PC-9 (cell line): Measurements from ENCODE around the gene CD4. TPM values are rescaled to one million over a fixed set of nuclear protein-coding genes. Genes with fewer than 3 reads are reported as not detected.

Experiments used
- BruUV-seq: library from RNA; stranded (reverse); fragments of 400-500 nt; replicated peaks from 2 replicates; lab custom pipeline; 2021; lab: Mats Ljungman, UMichigan
- CTCF ChIA-PET: fragments of 300-600 bp; sonication (Branson Sonifier 250); formaldehyde crosslinking; loops from one replicate; lab custom pipeline; 2022; ENCODE audit warnings: antibody characterized with exemption; lab: Charles Lee
- POLR2A ChIA-PET: fragments of 300-600 bp; sonication (Branson Sonifier 250); formaldehyde crosslinking; loops from one replicate; lab custom pipeline; 2022; ENCODE audit warnings: antibody characterized with exemption; ENCODE audit not compliant: unreplicated experiment; lab: Charles Lee
- DNase-seq, 2 experiments: peaks; one replicate each; pipeline versions ENCODE4 v3.0.0 to v3.0.0-alpha.2; 2015 to 2022; ENCODE audit warnings: mixed read lengths in 1 of 2
- H2AFZ ChIP-seq: fragments of 200-600 bp; sonication (generic); 2 replicates; pipeline ENCODE4 v1.8.1; 2017; ENCODE audit warnings: antibody characterized with exemption
- H3F3A ChIP-seq: fragments of 200-600 bp; sonication (generic); 2 replicates; pipeline ENCODE4 v1.8.1; 2017; ENCODE audit warnings: antibody characterized with exemption, mild to moderate bottlenecking, low read depth; ENCODE audit not compliant: insufficient read depth
- H3K27ac ChIP-seq: fragments of 200-600 bp; sonication (generic); 2 replicates; pipeline ENCODE4 v1.6.1; 2016; ENCODE audit warnings: mixed run types
- H3K27me3 ChIP-seq: fragments of 200-600 bp; sonication (generic); 2 replicates; pipeline ENCODE4 v1.6.1; 2016; ENCODE audit warnings: low read depth, mixed run types; ENCODE audit not compliant: insufficient read depth
- H3K36me3 ChIP-seq: fragments of 200-600 bp; sonication (generic); 2 replicates; pipeline ENCODE4 v1.6.1; 2016; ENCODE audit warnings: low read depth, mixed run types
- H3K4me1 ChIP-seq: fragments of 200-600 bp; sonication (generic); replicated peaks from 2 replicates; pipeline ENCODE4 v1.6.1; 2016; ENCODE audit warnings: mixed run types; ENCODE audit not compliant: insufficient read depth
- H3K4me2 ChIP-seq: fragments of 200-600 bp; sonication (generic); 2 replicates; pipeline ENCODE4 v1.6.1; 2017; ENCODE audit warnings: mixed run types
- H3K4me3 ChIP-seq: fragments of 200-600 bp; sonication (generic); 2 replicates; pipeline ENCODE4 v1.6.1; 2016; ENCODE audit warnings: mixed run types
- H3K79me2 ChIP-seq: fragments of 200-600 bp; sonication (generic); 2 replicates; pipeline ENCODE4 v1.6.1; 2017; ENCODE audit warnings: low read depth, mixed run types
- H3K9me2 ChIP-seq: fragments of 200-600 bp; sonication (generic); 2 replicates; pipeline ENCODE4 v1.8.1; 2017; ENCODE audit warnings: mild to moderate bottlenecking; ENCODE audit not compliant: insufficient read depth
- H3K9me3 ChIP-seq: fragments of 200-600 bp; sonication (generic); 2 replicates; pipeline ENCODE4 v1.8.1; 2016; ENCODE audit warnings: low read depth; ENCODE audit not compliant: insufficient read depth
- H4K20me1 ChIP-seq: fragments of 200-600 bp; sonication (generic); 2 replicates; pipeline ENCODE4 v1.8.1; 2017; ENCODE audit not compliant: insufficient read depth
- EZH2 ChIP-seq: fragments of 200-600 bp; sonication (generic); IDR thresholded peaks from 2 replicates; pipeline ENCODE4 v1.8.0; 2017; ENCODE audit warnings: antibody characterized with exemption, low read depth
- intact Hi-C: fragments of 100-400 bp; cut with micrococcal nuclease; formaldehyde crosslinking; loops from one replicate; pipeline ENCODE4 v1.10.0; 2022; ENCODE audit not compliant: unreplicated experiment
- total RNA-seq: library from RNA; stranded (reverse); gene quantifications from 2 replicates; pipeline ENCODE4 v1.2.3, GENCODE V29; 2021
- TF ChIP-seq, protein P1 (sequence below): fragments of 200-600 bp; sonication (generic); conservative IDR thresholded peaks from 2 replicates; pipeline ENCODE4 v1.6.1; 2017; ENCODE audit warnings: mixed run types, antibody characterized with exemption, mild to moderate bottlenecking, moderate library complexity

The CD4 gene
- total RNA-seq, 1 experiment from 2014 or later: 1.0 TPM

DNA sequence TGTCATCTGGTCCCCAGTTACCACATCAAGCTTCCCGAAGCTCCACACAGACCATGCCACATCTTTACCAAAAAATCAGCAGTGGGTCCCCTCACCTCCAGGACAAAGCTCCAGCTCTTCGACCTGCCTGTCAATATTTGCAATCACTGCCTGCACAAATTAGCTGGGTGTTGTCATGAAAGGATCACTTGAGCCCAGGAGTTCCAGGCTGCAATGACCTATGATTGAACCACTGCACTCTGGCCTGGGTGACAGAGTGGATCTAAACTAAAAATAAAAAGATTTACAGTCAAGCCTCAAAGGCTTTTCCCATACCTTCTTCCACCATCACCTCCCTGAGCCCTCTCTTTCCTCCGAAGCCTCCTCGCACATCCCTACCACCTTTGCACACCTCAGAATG, 7.2 kb downstream of the CD4 start:
- TF ChIP-seq EZH2: no peak
- TF ChIP-seq, protein P1, sequence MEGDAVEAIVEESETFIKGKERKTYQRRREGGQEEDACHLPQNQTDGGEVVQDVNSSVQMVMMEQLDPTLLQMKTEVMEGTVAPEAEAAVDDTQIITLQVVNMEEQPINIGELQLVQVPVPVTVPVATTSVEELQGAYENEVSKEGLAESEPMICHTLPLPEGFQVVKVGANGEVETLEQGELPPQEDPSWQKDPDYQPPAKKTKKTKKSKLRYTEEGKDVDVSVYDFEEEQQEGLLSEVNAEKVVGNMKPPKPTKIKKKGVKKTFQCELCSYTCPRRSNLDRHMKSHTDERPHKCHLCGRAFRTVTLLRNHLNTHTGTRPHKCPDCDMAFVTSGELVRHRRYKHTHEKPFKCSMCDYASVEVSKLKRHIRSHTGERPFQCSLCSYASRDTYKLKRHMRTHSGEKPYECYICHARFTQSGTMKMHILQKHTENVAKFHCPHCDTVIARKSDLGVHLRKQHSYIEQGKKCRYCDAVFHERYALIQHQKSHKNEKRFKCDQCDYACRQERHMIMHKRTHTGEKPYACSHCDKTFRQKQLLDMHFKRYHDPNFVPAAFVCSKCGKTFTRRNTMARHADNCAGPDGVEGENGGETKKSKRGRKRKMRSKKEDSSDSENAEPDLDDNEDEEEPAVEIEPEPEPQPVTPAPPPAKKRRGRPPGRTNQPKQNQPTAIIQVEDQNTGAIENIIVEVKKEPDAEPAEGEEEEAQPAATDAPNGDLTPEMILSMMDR: no peak
- Histone ChIP-seq H3K4me2 (no peak overlapping the region), H3K4me3 (no peak overlapping the region), H3F3A (no peaks in the 10 kb centered on the region), H3K4me1 (no peaks in the 10 kb centered on the region), H3K9me2 (no peaks in the 10 kb centered on the region), H4K20me1 (no peaks in the 10 kb centered on the region), H3K27me3 (peaks cover 58% of the 10 kb centered on the region), H3K36me3 (no peaks in the 10 kb centered on the region), H3K79me2 (no peaks in the 10 kb centered on the region), H3K9me3 (no peaks in the 10 kb centered on the region), H3K27ac (no peak overlapping the region), H2AFZ (no peak overlapping the region)
- BruUV-seq: no TSS peak
- intact Hi-C loops: no loop called here
- ChIA-PET POLR2A (no interaction called here), CTCF (no interaction called here)
- DNase-seq: no peak

DNA sequence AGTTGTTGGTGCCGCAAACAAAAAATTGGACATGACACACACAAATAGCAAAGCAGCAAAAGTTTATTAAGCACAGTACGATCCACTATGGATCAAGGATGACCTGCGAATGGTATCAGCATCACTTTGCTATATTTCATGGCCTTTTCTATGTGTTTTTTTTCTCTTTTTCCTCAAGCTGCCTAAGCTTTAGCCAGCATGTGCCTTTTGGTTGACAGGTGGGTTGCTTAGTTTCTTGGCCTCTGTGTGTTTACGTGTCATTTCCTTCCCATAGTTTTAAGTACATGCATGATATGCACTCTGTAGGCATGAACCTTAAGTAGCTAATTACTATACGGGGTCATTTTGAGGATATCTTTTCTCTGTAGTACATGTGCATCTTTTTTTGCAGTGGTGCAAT, 9.8 kb downstream of the CD4 start:
- intact Hi-C loops: no loop called here

DNA sequence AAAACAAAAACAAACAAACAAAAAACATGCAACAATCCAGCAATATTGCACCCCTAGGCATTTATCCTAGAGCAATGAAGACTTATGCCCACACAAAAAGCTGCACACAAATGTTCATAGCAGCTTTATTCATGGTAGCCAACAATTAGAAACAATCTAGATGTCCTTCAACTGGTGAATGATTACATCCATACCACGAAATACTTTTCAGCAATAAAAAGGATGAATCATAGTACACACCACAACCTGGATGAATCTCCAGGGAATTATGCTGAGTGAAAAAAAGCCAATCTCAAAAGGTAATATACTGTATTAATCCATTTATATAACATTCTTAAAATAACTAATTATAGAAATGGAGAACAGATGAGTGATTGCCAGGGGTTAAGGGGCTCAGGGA, 17.8 kb downstream of the CD4 start:
- no peaks in the 10 kb centered on the region for H3K79me2 ChIP-seq
- no peak overlapping the region for H3K27ac ChIP-seq
- H3K36me3 ChIP-seq: no peaks in the 10 kb centered on the region
- H3F3A ChIP-seq: peaks cover 5% of the 10 kb centered on the region; the same call in 1 of the 2 replicates
- ChIA-PET CTCF (no interaction called here), POLR2A (no interaction called here)
- no peaks in the 10 kb centered on the region for H3K9me3 ChIP-seq
- H4K20me1 ChIP-seq: no peaks in the 10 kb centered on the region
- no peak overlapping the region for H3K4me3 ChIP-seq
- no peak overlapping the region for H2AFZ ChIP-seq
- TF ChIP-seq, protein P1: no peak
- TF ChIP-seq EZH2: no peak
- BruUV-seq: no TSS peak
- no peaks in the 10 kb centered on the region for H3K4me1 ChIP-seq
- H3K27me3 ChIP-seq: no peaks in the 10 kb centered on the region
- no peak for DNase-seq
- H3K4me2 ChIP-seq: no peak overlapping the region
- H3K9me2 ChIP-seq: no peaks in the 10 kb centered on the region
- intact Hi-C loops: no loop called here

More for the DNA sequence above, 9.8 kb downstream of the CD4 start:
- no peaks in the 10 kb centered on the region for H4K20me1 ChIP-seq
- no peaks in the 10 kb centered on the region for H3K4me1 ChIP-seq
- no peak for TF ChIP-seq EZH2
- TF ChIP-seq, protein P1: no peak
- no peaks in the 10 kb centered on the region for H3F3A ChIP-seq
- POLR2A ChIA-PET: no interaction called here
- no peaks in the 10 kb centered on the region for H3K79me2 ChIP-seq
- H3K27ac ChIP-seq: no peak overlapping the region
- H2AFZ ChIP-seq: no peak overlapping the region
- peaks cover 35% of the 10 kb centered on the region for H3K27me3 ChIP-seq
- no peaks in the 10 kb centered on the region for H3K9me3 ChIP-seq
- H3K4me2 ChIP-seq: no peak overlapping the region
- no TSS peak for BruUV-seq
- no peak for DNase-seq
- no peaks in the 10 kb centered on the region for H3K36me3 ChIP-seq
- CTCF ChIA-PET: interaction anchor here (0.6 kb wide), 1 partner anchor 381 kb away, joined by 11 read pairs; no protein-coding TSS in a partner anchor
- no peak overlapping the region for H3K4me3 ChIP-seq
- H3K9me2 ChIP-seq: no peaks in the 10 kb centered on the region
